B cell (primary cell): Measurements from ENCODE around the gene PRR7. TPM values are rescaled to one million over a fixed set of nuclear protein-coding genes. Genes with fewer than 3 reads are reported as not detected.

Source experiments
- ATAC-seq: fragments of 200-7000 bp; cut with Tn5 transposase; one replicate; pipeline ENCODE4 v1.10.0; 2021; ENCODE audit warnings: low read depth, mild to moderate bottlenecking, moderate number of reproducible peaks, moderate library complexity
- CTCF ChIA-PET: fragments of 350-600 bp; sonication (Branson Sonifier 250); formaldehyde crosslinking; loops from one replicate; lab custom pipeline; 2021; ENCODE audit warnings: antibody characterized with exemption, inconsistent platforms; lab: Charles Lee
- POLR2A ChIA-PET: fragments of 350-600 bp; sonication (Branson Sonifier 250); formaldehyde crosslinking; loops from one replicate; lab custom pipeline; 2021; ENCODE audit warnings: antibody characterized with exemption; lab: Charles Lee
- DNase-seq: peaks from one replicate; pipeline ENCODE4 v3.0.0; 2013
- H2AFZ ChIP-seq: 2 replicates; pipeline ENCODE4 v1.6.1; 2012; ENCODE audit warnings: mild to moderate bottlenecking, low read depth, low read length; ENCODE audit not compliant: insufficient read depth, poor library complexity, severe bottlenecking
- H3K27ac ChIP-seq, 2 donors: 1 replicate in 1 of 2; 2 replicates in 1 of 2; pipeline ENCODE4 v1.5.1; 2012 to 2013; ENCODE audit warnings: low read length in 2 of 2, mild to moderate bottlenecking in 2 of 2, moderate library complexity in 1 of 2
- H3K27me3 ChIP-seq, 4 experiments: fragments of 200-600 bp in 1 of 4; sonication (generic) in 1 of 4; replicated peaks in 1 of 4; 1 replicate in 2 of 4; 2 replicates in 2 of 4; pipeline versions ENCODE4 v1.6.1 to v1.7.0; 2013 to 2016; ENCODE audit warnings: low read length in 3 of 4, mild to moderate bottlenecking in 2 of 4, mixed read lengths in 1 of 4, moderate library complexity in 1 of 4; ENCODE audit not compliant: insufficient read depth in 4 of 4, control insufficient read depth in 3 of 4; ENCODE audit errors: control extremely low read depth in 1 of 4
- H3K36me3 ChIP-seq, 2 experiments: replicated peaks in 1 of 2; 1 replicate in 1 of 2; 2 replicates in 1 of 2; pipeline versions ENCODE4 v1.6.1 to v1.7.1; 2013; ENCODE audit warnings: low read length in 1 of 2; ENCODE audit not compliant: insufficient read depth in 2 of 2, control insufficient read depth in 1 of 2; ENCODE audit errors: control extremely low read depth in 1 of 2, extremely low read depth in 1 of 2
- H3K4me1 ChIP-seq, 2 donors: fragments of 200-600 bp in 1 of 2; sonication (generic) in 1 of 2; 1 replicate in 1 of 2; 2 replicates in 1 of 2; pipeline versions ENCODE4 v1.5.1 to v1.6.1; 2013 to 2017; ENCODE audit warnings: low read length in 2 of 2; ENCODE audit not compliant: control insufficient read depth in 2 of 2, insufficient read depth in 2 of 2
- H3K4me2 ChIP-seq: replicated peaks from 2 replicates; pipeline ENCODE3; 2012; ENCODE audit warnings: mild to moderate bottlenecking, low read depth, low read length; ENCODE audit not compliant: poor library complexity, severe bottlenecking
- H3K4me3 ChIP-seq, 5 experiments: fragments of 200-600 bp in 1 of 5; sonication (generic) in 1 of 5; 1 replicate in 3 of 5; 2 replicates in 2 of 5; pipeline versions ENCODE4 v1.5.1 to v1.7.0; 2011 to 2016; ENCODE audit warnings: low read length in 4 of 5, mild to moderate bottlenecking in 4 of 5, low read depth in 2 of 5, control low read depth in 1 of 5, moderate library complexity in 1 of 5; ENCODE audit not compliant: insufficient read depth in 1 of 5; ENCODE audit errors: control extremely low read depth in 1 of 5, extremely low read depth in 1 of 5
- H3K79me2 ChIP-seq: fragments of 200-600 bp; sonication (generic); one replicate; pipeline ENCODE4 v1.6.0; 2016; ENCODE audit warnings: low read length; ENCODE audit not compliant: control insufficient read depth, insufficient read depth
- H3K9ac ChIP-seq: fragments of 200-600 bp; sonication (generic); 2 replicates; pipeline ENCODE4 v1.6.1; 2017; ENCODE audit warnings: mild to moderate bottlenecking, low read length, moderate library complexity
- H3K9me3 ChIP-seq, 3 donors: one replicate each; pipeline versions ENCODE4 v1.6.1 to v1.7.1; 2013; ENCODE audit warnings: low read length in 2 of 3; ENCODE audit not compliant: control insufficient read depth in 2 of 3, insufficient read depth in 1 of 3; ENCODE audit errors: control extremely low read depth in 1 of 3
- H4K20me1 ChIP-seq: 2 replicates; pipeline ENCODE4 v1.6.0; 2012; ENCODE audit warnings: mild to moderate bottlenecking, low read length; ENCODE audit not compliant: insufficient read depth, control insufficient read depth, poor library complexity, severe bottlenecking
- H3K27ac Mint-ChIP-seq: one replicate; pipeline ENCODE4 v1.8.0; 2021; ENCODE audit warnings: mixed read lengths
- H3K27me3 Mint-ChIP-seq: one replicate; pipeline ENCODE4 v1.8.0; 2021; ENCODE audit warnings: mixed read lengths
- H3K4me1 Mint-ChIP-seq: one replicate; pipeline ENCODE4 v1.8.0; 2021; ENCODE audit warnings: mixed read lengths
- H3K4me3 Mint-ChIP-seq: one replicate; pipeline ENCODE4 v1.8.0; 2021; ENCODE audit warnings: mixed read lengths
- H3K9me3 Mint-ChIP-seq: one replicate; pipeline ENCODE4 v1.8.0; 2022; ENCODE audit warnings: mixed read lengths; ENCODE audit not compliant: insufficient read depth
- CTCF ChIP-seq: fragments of 200-600 bp; IDR thresholded peaks from one replicate; pipeline ENCODE4 v1.8.0; 2022; ENCODE audit warnings: antibody characterized with exemption, mild to moderate bottlenecking
- EZH2 ChIP-seq: IDR thresholded peaks from 2 replicates; pipeline ENCODE4 v1.6.1; 2012; ENCODE audit warnings: borderline replicate concordance, low read depth, mild to moderate bottlenecking, moderate library complexity, low read length; ENCODE audit not compliant: insufficient read depth, poor library complexity, severe bottlenecking
- WGBS: methylation state at CpG from one replicate; pipeline ENCODE4 v1.1.5; 2013; ENCODE audit warnings: missing lambda C conversion rate; ENCODE audit not compliant: insufficient coverage; 5-methylcytosine and 5-hydroxymethylcytosine counted together
- intact Hi-C: fragments of 100-400 bp; cut with micrococcal nuclease; formaldehyde crosslinking; loops from one replicate; pipeline ENCODE4 v1.10.0; 2022
- polyA plus RNA-seq: library from polyadenylated mRNA; depleted of rRNA; stranded (reverse); fragments of >200 nt; gene quantifications from 2 replicates; pipeline ENCODE4 v1.2.3, GENCODE V29; 2012
- total RNA-seq, 2 donors: library from RNA; stranded (reverse); fragments of 120-200 nt in 1 of 2; gene quantifications; 1 replicate in 1 of 2; 2 replicates in 1 of 2; pipeline versions ENCODE4 v1.2.3 to v1.2.4, GENCODE V29; 2013 to 2022

The PRR7 gene
- total and polyA plus RNA-seq, 2 donors (not counting 1 experiment from before 2014, with no cell fraction given): 4.8 to 84.4 TPM

- 28% methylated on average over 46 of the region's 49 CpGs for WGBS
- DNase-seq (peak; percentile 73), ATAC-seq (no peak)
- TF ChIP-seq EZH2: no peak
- no peak for TF ChIP-seq CTCF
- H4K20me1 ChIP-seq: no peaks in the 10 kb centered on the region
- H3K4me1 ChIP-seq: peaks cover 38 to 50% of the 10 kb centered on the region in 2 donors
- CTCF ChIA-PET: interaction anchor here (0.8 to 12.7 kb wide), 23 partner anchors 11 to 289 kb away, joined by 3 to 628 read pairs (median 5); partner anchors contain the start of genes GRK6, PDLIM7 and PRR7
- peaks cover 14% of the 10 kb centered on the region for H3K27me3 Mint-ChIP-seq
- POLR2A ChIA-PET: interaction anchor here (0.9 to 5.6 kb wide), 8 partner anchors 12 to 52 kb away, joined by 3 to 87 read pairs (median 18); partner anchors contain the start of genes GRK6 and PRR7
- no peaks in the 10 kb centered on the region for H3K79me2 ChIP-seq
- peak overlapping the region; percentile 84 for H3K4me3 Mint-ChIP-seq
- peak overlapping the region; percentile 26 for H3K27ac Mint-ChIP-seq
- H3K9me3 Mint-ChIP-seq: no peaks in the 10 kb centered on the region
- H2AFZ ChIP-seq: peak overlapping the region; percentile 77
- H3K27ac ChIP-seq: no peak overlapping the region
- peak overlapping the region; percentile 66 for H3K9ac ChIP-seq
- intact Hi-C loops: loop anchor here (1.0 to 10.0 kb wide), 3 partner anchors 12 to 288 kb away; partner anchors contain the start of gene B4GALT7
- peaks cover 0 to 40% (median 9%) of the 10 kb centered on the region in 4 experiments for H3K27me3 ChIP-seq
- H3K9me3 ChIP-seq: peaks cover 0 to 19% (median 0%) of the 10 kb centered on the region in 3 donors
- peak overlapping the region in 4 of 5 experiments; percentile 58 to 68 (median 62) for H3K4me3 ChIP-seq
- H3K4me2 ChIP-seq: peak overlapping the region; percentile 96
- H3K36me3 ChIP-seq: no peaks in the 10 kb centered on the region
- peaks cover 39% of the 10 kb centered on the region for H3K4me1 Mint-ChIP-seq
Measured at GRCh38 chr5:177402271-177403043, 44.2 kb upstream of the PRR7 start.
